H1 (cell line): ENCODE data around the gene ANKS1B. TPM values are rescaled to one million over a fixed set of nuclear protein-coding genes. Genes with fewer than 3 reads are reported as not detected.

Experiments used
- CTCF ChIA-PET: fragments of 300-600 bp; sonication (Branson Sonifier 250); formaldehyde crosslinking; loops from one replicate; lab custom pipeline; 2021; ENCODE audit not compliant: partially characterized antibody; lab: Charles Lee
- POLR2A ChIA-PET: fragments of 300-600 bp; sonication (Branson Sonifier 250); formaldehyde crosslinking; loops from one replicate; lab custom pipeline; 2021; ENCODE audit warnings: inconsistent platforms; ENCODE audit not compliant: partially characterized antibody; lab: Charles Lee
- DNase-seq, 2 experiments: peaks; one replicate each; pipeline versions ENCODE4 v3.0.0 to v3.0.0-alpha.2; 2010 to 2022; ENCODE audit warnings: low spot score in 2 of 2, low read depth in 1 of 2, mixed read lengths in 1 of 2
- FAIRE-seq: peaks from 2 replicates; lab custom pipeline; 2011; peaks lifted over from hg19 to GRCh38; lab: Jason Lieb, UNC
- H2AFZ ChIP-seq: 2 replicates; pipeline ENCODE4 v1.8.1; 2012; ENCODE audit warnings: low read length, inconsistent platforms
- H2AK5ac ChIP-seq: 2 replicates; pipeline ENCODE4 v1.6.1; 2013; ENCODE audit warnings: low read depth, low read length
- H2BK120ac ChIP-seq: replicated peaks from 2 replicates; pipeline ENCODE3; 2013; ENCODE audit warnings: low read depth, low read length, inconsistent platforms
- H2BK12ac ChIP-seq: 2 replicates; pipeline ENCODE4 v1.6.1; 2013; ENCODE audit warnings: low read depth, low read length
- H2BK15ac ChIP-seq: 2 replicates; pipeline ENCODE4 v1.6.1; 2013; ENCODE audit warnings: low read length
- H2BK20ac ChIP-seq: 2 replicates; pipeline ENCODE4 v1.6.1; 2013; ENCODE audit warnings: low read length
- H2BK5ac ChIP-seq: 2 replicates; pipeline ENCODE4 v1.6.1; 2013; ENCODE audit warnings: low read depth, low read length
- H3K14ac ChIP-seq: 2 replicates; pipeline ENCODE4 v1.6.1; 2013; ENCODE audit warnings: inconsistent platforms; ENCODE audit not compliant: insufficient read length
- H3K18ac ChIP-seq: 2 replicates; pipeline ENCODE4 v1.6.1; 2013; ENCODE audit warnings: low read length; ENCODE audit errors: extremely low read depth
- H3K23ac ChIP-seq: 2 replicates; pipeline ENCODE4 v1.6.1; 2013; ENCODE audit warnings: inconsistent platforms; ENCODE audit not compliant: insufficient read length
- H3K23me2 ChIP-seq: 2 replicates; pipeline ENCODE4 v1.6.1; 2013; ENCODE audit warnings: low read depth, low read length
- H3K27ac ChIP-seq: 2 replicates; pipeline ENCODE4 v1.6.1; 2011; ENCODE audit warnings: low read depth, low read length, inconsistent platforms
- H3K27me3 ChIP-seq, 4 experiments: replicated peaks in 1 of 4; 1 replicate in 1 of 4; 2 replicates in 3 of 4; pipeline versions ENCODE4 v1.6.1 to v1.8.1; 2011 to 2013; ENCODE audit warnings: low read length in 3 of 4, mild to moderate bottlenecking in 3 of 4, inconsistent platforms in 2 of 4, mixed read lengths in 2 of 4, moderate library complexity in 1 of 4; ENCODE audit not compliant: control insufficient read depth in 3 of 4, insufficient read depth in 3 of 4; ENCODE audit errors: extremely low read depth in 1 of 4
- H3K36me3 ChIP-seq, 4 experiments: 2 replicates each; pipeline versions ENCODE4 v1.6.1 to v1.8.1; 2011 to 2013; ENCODE audit warnings: mild to moderate bottlenecking in 4 of 4, low read length in 3 of 4, moderate library complexity in 2 of 4, control low read depth in 1 of 4, inconsistent platforms in 1 of 4; ENCODE audit not compliant: insufficient read depth in 4 of 4, control insufficient read depth in 2 of 4
- H3K4ac ChIP-seq: replicated peaks from 2 replicates; pipeline ENCODE3; 2013; ENCODE audit warnings: low read length, low read depth, mixed read lengths, inconsistent platforms; ENCODE audit not compliant: insufficient read length
- H3K4me1 ChIP-seq, 4 experiments: replicated peaks in 1 of 4; 1 replicate in 1 of 4; 2 replicates in 3 of 4; pipeline versions ENCODE4 v1.6.1 to v1.8.1; 2011 to 2013; ENCODE audit warnings: low read length in 3 of 4, inconsistent platforms in 2 of 4, mixed read lengths in 1 of 4; ENCODE audit not compliant: insufficient read depth in 4 of 4, control insufficient read depth in 3 of 4
- H3K4me2 ChIP-seq, 2 experiments: 2 replicates each; pipeline versions ENCODE4 v1.6.1 to v1.8.1; 2011 to 2013; ENCODE audit warnings: low read depth in 2 of 2, low read length in 2 of 2, control low read depth in 1 of 2, inconsistent platforms in 1 of 2, mild to moderate bottlenecking in 1 of 2; ENCODE audit not compliant: insufficient read depth in 1 of 2
- H3K4me3 ChIP-seq, 4 experiments: fragments of 200-600, 300-600 bp in 1 of 4; sonication (generic), shearing (Covaris generic), sonication (Bioruptor Twin) in 1 of 4; 2 replicates each; pipeline versions ENCODE4 v1.5.1 to v1.8.1; 2011 to 2016; ENCODE audit warnings: low read length in 4 of 4, low read depth in 3 of 4, control low read depth in 2 of 4, inconsistent platforms in 2 of 4, mild to moderate bottlenecking in 2 of 4, mixed read lengths in 1 of 4, moderate library complexity in 1 of 4; ENCODE audit not compliant: insufficient read depth in 2 of 4; ENCODE audit errors: extremely low read depth in 1 of 4
- H3K56ac ChIP-seq: replicated peaks from 2 replicates; pipeline ENCODE3; 2013; ENCODE audit warnings: low read depth, mild to moderate bottlenecking, mixed read lengths, low read length, inconsistent platforms; ENCODE audit not compliant: insufficient read length
- H3K79me1 ChIP-seq: 2 replicates; pipeline ENCODE4 v1.6.1; 2013; ENCODE audit warnings: low read depth, low read length, control low read depth
- H3K79me2 ChIP-seq, 2 experiments: 2 replicates each; pipeline versions ENCODE4 v1.6.1 to v1.8.1; 2012 to 2013; ENCODE audit warnings: low read length in 2 of 2, mild to moderate bottlenecking in 2 of 2, inconsistent platforms in 1 of 2; ENCODE audit not compliant: insufficient read depth in 2 of 2, control insufficient read depth in 1 of 2
- H3K9ac ChIP-seq, 4 experiments: replicated peaks in 1 of 4; 1 replicate in 1 of 4; 2 replicates in 3 of 4; pipeline versions ENCODE4 v1.6.1 to v1.8.1; 2011 to 2013; ENCODE audit warnings: low read depth in 3 of 4, low read length in 3 of 4, control low read depth in 2 of 4, mild to moderate bottlenecking in 2 of 4, moderate library complexity in 2 of 4, inconsistent platforms in 1 of 4; ENCODE audit errors: extremely low read depth in 1 of 4
- H3K9me3 ChIP-seq, 2 experiments: 2 replicates each; pipeline versions ENCODE4 v1.6.1 to v1.8.1; 2012 to 2013; ENCODE audit warnings: mild to moderate bottlenecking in 2 of 2, moderate library complexity in 2 of 2, control low read depth in 1 of 2, inconsistent platforms in 1 of 2, low read depth in 1 of 2, low read length in 1 of 2, mixed read lengths in 1 of 2; ENCODE audit not compliant: insufficient read depth in 2 of 2
- H4K20me1 ChIP-seq, 2 experiments: replicated peaks in 1 of 2; 2 replicates each; pipeline versions ENCODE3 to v1.8.1; 2011 to 2013; ENCODE audit warnings: inconsistent platforms in 2 of 2, low read length in 2 of 2, mild to moderate bottlenecking in 1 of 2; ENCODE audit not compliant: insufficient read depth in 2 of 2, control insufficient read depth in 1 of 2
- H4K5ac ChIP-seq: 2 replicates; pipeline ENCODE4 v1.6.1; 2013; ENCODE audit warnings: low read length, low read depth, mixed read lengths, inconsistent platforms; ENCODE audit not compliant: insufficient read length
- H4K8ac ChIP-seq: 2 replicates; pipeline ENCODE4 v1.8.0; 2013; ENCODE audit warnings: mild to moderate bottlenecking, moderate library complexity, low read length, inconsistent platforms; ENCODE audit not compliant: insufficient read depth; ENCODE audit errors: extremely low read depth
- H4K91ac ChIP-seq: replicated peaks from 2 replicates; pipeline ENCODE3; 2013; ENCODE audit warnings: low read length, mixed read lengths, inconsistent platforms; ENCODE audit not compliant: insufficient read length
- ATF3 ChIP-seq: IDR thresholded peaks from 2 replicates; pipeline ENCODE4 v1.6.1; 2011; ENCODE audit warnings: low read depth, mild to moderate bottlenecking, low read length; ENCODE audit not compliant: insufficient read depth
- BCL11A ChIP-seq, 2 experiments: IDR thresholded peaks; one replicate each; pipeline ENCODE4 v1.6.1; 2011; ENCODE audit warnings: low read depth in 2 of 2, low read length in 2 of 2, mild to moderate bottlenecking in 2 of 2
- BRCA1 ChIP-seq: IDR thresholded peaks from 2 replicates; pipeline ENCODE4 v1.6.1; 2012; ENCODE audit warnings: low read depth, low read length, improper control_type of control experiment
- EP300 ChIP-seq, 2 experiments: IDR thresholded peaks; 1 replicate in 1 of 2; 2 replicates in 1 of 2; pipeline ENCODE4 v1.6.1; 2011 to 2012; ENCODE audit warnings: low read depth in 2 of 2, low read length in 2 of 2, mild to moderate bottlenecking in 2 of 2, borderline replicate concordance in 1 of 2, inconsistent platforms in 1 of 2, moderate library complexity in 1 of 2
- JUND ChIP-seq: IDR thresholded peaks from 2 replicates; pipeline ENCODE4 v1.6.1; 2011; ENCODE audit warnings: mild to moderate bottlenecking, improper control_type of control experiment, low read length
- KDM5A ChIP-seq: fragments of 200-600 bp; IDR thresholded peaks from 2 replicates; pipeline ENCODE4 v1.7.1; 2012; ENCODE audit warnings: mild to moderate bottlenecking, low read length, inconsistent platforms, mixed read lengths
- NRF1 ChIP-seq: IDR thresholded peaks from 2 replicates; pipeline ENCODE4 v1.6.1; 2011; ENCODE audit warnings: mild to moderate bottlenecking, low read depth, low read length, improper control_type of control experiment
- POLR2AphosphoS5 ChIP-seq: IDR thresholded peaks from 2 replicates; pipeline ENCODE4 v1.6.1; 2011; ENCODE audit warnings: low read depth, low read length
- RAD21 ChIP-seq, 2 experiments: IDR thresholded peaks in 1 of 2; conservative IDR thresholded peaks in 1 of 2; 2 replicates each; pipeline ENCODE4 v1.6.1; 2011; ENCODE audit warnings: low read depth in 2 of 2, low read length in 2 of 2, improper control_type of control experiment in 1 of 2, inconsistent platforms in 1 of 2, mild to moderate bottlenecking in 1 of 2, moderate library complexity in 1 of 2
- RFX5 ChIP-seq: IDR thresholded peaks from 2 replicates; pipeline ENCODE4 v1.6.1; 2011; ENCODE audit warnings: low read depth, low read length, improper control_type of control experiment, borderline replicate concordance
- RNF2 ChIP-seq: fragments of 200-900, 300-1000 bp; sonication (generic); IDR thresholded peaks from 2 replicates; pipeline ENCODE4 v1.7.1; 2016; ENCODE audit warnings: borderline replicate concordance, low read depth, mild to moderate bottlenecking, antibody characterized with exemption, low read length; ENCODE audit not compliant: poor library complexity, severe bottlenecking; ENCODE audit errors: missing control alignments
- RXRA ChIP-seq: IDR thresholded peaks from 2 replicates; pipeline ENCODE4 v1.6.1; 2011; ENCODE audit warnings: low read depth, mild to moderate bottlenecking, low read length, moderate library complexity; ENCODE audit not compliant: insufficient read depth
- SP1 ChIP-seq: IDR thresholded peaks from 2 replicates; pipeline ENCODE4 v1.6.1; 2011; ENCODE audit warnings: low read depth, low read length
- SUZ12 ChIP-seq: fragments of 200-600 bp; sonication (generic); IDR thresholded peaks from 2 replicates; pipeline ENCODE4 v1.6.1; 2012; ENCODE audit warnings: mild to moderate bottlenecking, inconsistent platforms, low read length, moderate library complexity, mixed read lengths
- WGBS, 2 experiments: shearing (Covaris generic) in 1 of 2; methylation state at CpG; one replicate each; pipeline versions ENCODE4 v1.1.6 to v1.1.7; 2013 to 2015; ENCODE audit warnings: low lambda C conversion rate in 2 of 2, mixed read lengths in 2 of 2, inconsistent platforms in 1 of 2, low coverage in 1 of 2, missing lambda C conversion rate in 1 of 2; ENCODE audit not compliant: insufficient replicate concordance in 2 of 2, insufficient coverage in 1 of 2, insufficient read length in 1 of 2; ENCODE audit errors: extremely low coverage in 1 of 2, missing lambda C conversion rate in 1 of 2; 5-methylcytosine and 5-hydroxymethylcytosine counted together
- polyA plus RNA-seq, 7 experiments: library from polyadenylated mRNA; depleted of rRNA in 3 of 7; stranded (reverse) in 5 of 7; unstranded in 2 of 7; fragments of >200 nt in 5 of 7; fragments of 200-250 nt in 2 of 7; gene quantifications; 1 replicate in 5 of 7; 2 replicates in 1 of 7; 4 replicates in 1 of 7; pipeline versions ENCODE4 v1.2.1 to v1.2.3, GENCODE V29; 2011 to 2013; ENCODE audit warnings: missing spikeins in 2 of 7, mixed read lengths in 2 of 7
- total RNA-seq: library from RNA; stranded (reverse); fragmentation: NEBNext Ultra II Directional; extraction: Animal tissue kit (Norgen Biotek cat#: 25700); gene quantifications from 2 replicates; pipeline ENCODE4 v1.2.1, GENCODE V29; 2021

Gene ANKS1B
- total and polyA plus RNA-seq, 2 of the 8 experiments (the other 6 are each of a cell fraction or from before 2014, with no cell fraction given), result 2.7 to 6.1 TPM

- no peak for DNase-seq
- Histone ChIP-seq H3K27me3 (no peaks in the 10 kb centered on the region), H2BK20ac (no peak overlapping the region), H3K18ac (no peak overlapping the region), H2BK12ac (no peak overlapping the region), H3K9me3 (no peaks in the 10 kb centered on the region), H4K5ac (no peak overlapping the region), H3K23me2 (no peaks in the 10 kb centered on the region), H3K79me2 (no peaks in the 10 kb centered on the region), H2AK5ac (no peak overlapping the region), H2BK5ac (no peak overlapping the region), H2BK15ac (no peak overlapping the region), H2AFZ (no peak overlapping the region), H3K4me1 (no peaks in the 10 kb centered on the region), H3K4me2 (no peak overlapping the region), H3K56ac (no peak overlapping the region), H3K27ac (no peak overlapping the region), H3K36me3 (0 out of 8 replicates have a peak, but pooled peaks cover 0 to 3% (median 0%) of the 10 kb centered on the region in 4 experiments), H3K14ac (no peak overlapping the region), H3K4me3 (no peak overlapping the region), H3K9ac (no peak overlapping the region), H2BK120ac (no peak overlapping the region), H3K79me1 (no peaks in the 10 kb centered on the region), H4K91ac (no peak overlapping the region), H4K20me1 (no peaks in the 10 kb centered on the region), H3K4ac (no peak overlapping the region), H3K23ac (no peak overlapping the region), H4K8ac (no peak overlapping the region)
- WGBS, 2 experiments, result 90% methylated on average over 3 of the region's 3 CpGs; no CpG with 5 or more reads in 1 of the 2 experiments
- CTCF ChIA-PET, result no interaction called here
- no peak for FAIRE-seq
- POLR2A ChIA-PET, result no interaction called here
- TF ChIP-seq SP1 (no peak), RNF2 (no peak), ATF3 (no peak), RFX5 (no peak), KDM5A (no peak), BRCA1 (no peak), POLR2AphosphoS5 (no peak), JUND (no peak), RXRA (no peak), BCL11A (IDR thresholded peaks at IDR 0.05; ENCODE audit: low read depth in 2 of 2, low read length in 2 of 2) (no peak), EP300 (IDR thresholded peaks at IDR 0.05; ENCODE audit: borderline replicate concordance in 1 of 2, low read depth in 2 of 2, low read length in 2 of 2) (no peak), SUZ12 (no peak), RAD21 (IDR thresholded peaks at IDR 0.05 in 1 of 2, conservative IDR thresholded peaks at IDR 0.05 in 1 of 2; ENCODE audit: low read depth in 2 of 2, low read length in 2 of 2) (no peak), NRF1 (no peak)
Observed at GRCh38 chr12:100027671-100028070, 42.9 kb upstream of the ANKS1B start.
